Fibroblast of skin of back (primary cell): ENCODE results near the gene PDX1.
A peak's percentile ranks its signal among the peaks of the same experiment; 100 is the strongest.

Experiments
- DNase-seq: peaks from one replicate; pipeline ENCODE4 v3.0.0-alpha.2; 2013

PDX1 gene

DNA sequence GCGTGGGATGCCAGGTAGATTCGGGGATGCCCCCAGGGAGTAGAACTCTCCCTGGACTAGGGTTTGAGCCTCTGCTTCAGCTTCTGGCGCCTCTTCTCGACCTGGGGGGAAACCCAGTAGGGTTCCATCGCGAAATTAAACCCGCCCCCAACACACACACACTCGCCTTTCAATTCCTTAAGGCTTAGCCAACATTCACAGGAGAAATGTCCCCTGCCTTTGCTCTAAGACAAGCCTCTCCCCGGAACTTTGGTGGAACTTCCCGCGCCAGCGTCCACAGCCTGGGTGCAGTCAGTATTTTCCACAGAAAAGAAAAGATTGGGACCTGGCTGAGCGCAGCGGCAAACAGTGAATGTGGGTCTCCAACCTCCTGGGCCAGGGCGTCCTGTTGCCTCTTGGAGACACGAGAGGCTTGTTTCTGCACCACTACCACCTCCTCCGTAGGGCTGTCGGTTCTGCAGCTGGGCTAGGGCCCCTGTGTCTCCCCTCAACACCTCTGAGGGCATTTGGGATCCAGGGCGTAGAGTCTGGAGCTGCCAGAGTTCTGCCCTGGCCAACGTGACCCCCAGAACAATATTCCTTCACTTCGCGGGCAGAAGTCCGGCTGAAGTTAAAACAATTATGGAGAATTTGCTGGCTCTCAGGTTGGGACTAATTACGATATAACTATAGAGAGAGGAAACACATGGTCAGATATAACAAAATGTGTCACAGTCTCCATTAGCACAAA lies 3.2 kb downstream of the PDX1 start:
- no peak for DNase-seq

DNA sequence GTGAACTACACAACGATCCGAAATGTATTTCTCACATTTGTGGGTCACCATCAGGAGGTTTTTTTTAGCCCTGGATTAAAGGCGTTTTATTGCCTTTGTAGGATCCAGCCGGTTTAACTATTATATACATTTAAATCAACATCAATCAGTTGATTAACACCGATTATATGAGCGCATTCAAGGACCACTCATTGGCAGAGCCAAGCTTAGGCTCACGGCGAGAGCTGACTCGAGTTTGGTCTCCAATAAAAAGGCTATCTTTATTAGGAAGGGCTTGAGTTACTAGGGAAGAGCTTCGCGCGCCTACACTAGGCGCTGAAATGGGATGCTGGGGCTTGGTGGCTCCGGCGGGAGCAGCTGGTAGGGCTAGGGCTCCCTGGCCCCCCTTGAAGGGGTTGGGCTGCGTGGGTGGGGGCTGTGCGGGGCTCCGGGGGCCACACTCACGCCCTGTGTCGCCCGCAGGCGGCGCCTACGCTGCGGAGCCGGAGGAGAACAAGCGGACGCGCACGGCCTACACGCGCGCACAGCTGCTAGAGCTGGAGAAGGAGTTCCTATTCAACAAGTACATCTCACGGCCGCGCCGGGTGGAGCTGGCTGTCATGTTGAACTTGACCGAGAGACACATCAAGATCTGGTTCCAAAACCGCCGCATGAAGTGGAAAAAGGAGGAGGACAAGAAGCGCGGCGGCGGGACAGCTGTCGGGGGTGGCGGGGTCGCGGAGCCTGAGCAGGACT lies 4.2 kb downstream of the PDX1 start:
- DNase-seq: no peak

DNA sequence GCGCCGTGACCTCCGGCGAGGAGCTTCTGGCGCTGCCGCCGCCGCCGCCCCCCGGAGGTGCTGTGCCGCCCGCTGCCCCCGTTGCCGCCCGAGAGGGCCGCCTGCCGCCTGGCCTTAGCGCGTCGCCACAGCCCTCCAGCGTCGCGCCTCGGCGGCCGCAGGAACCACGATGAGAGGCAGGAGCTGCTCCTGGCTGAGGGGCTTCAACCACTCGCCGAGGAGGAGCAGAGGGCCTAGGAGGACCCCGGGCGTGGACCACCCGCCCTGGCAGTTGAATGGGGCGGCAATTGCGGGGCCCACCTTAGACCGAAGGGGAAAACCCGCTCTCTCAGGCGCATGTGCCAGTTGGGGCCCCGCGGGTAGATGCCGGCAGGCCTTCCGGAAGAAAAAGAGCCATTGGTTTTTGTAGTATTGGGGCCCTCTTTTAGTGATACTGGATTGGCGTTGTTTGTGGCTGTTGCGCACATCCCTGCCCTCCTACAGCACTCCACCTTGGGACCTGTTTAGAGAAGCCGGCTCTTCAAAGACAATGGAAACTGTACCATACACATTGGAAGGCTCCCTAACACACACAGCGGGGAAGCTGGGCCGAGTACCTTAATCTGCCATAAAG lies 4.8 kb downstream of the PDX1 start:
- DNase-seq: no peak

DNA sequence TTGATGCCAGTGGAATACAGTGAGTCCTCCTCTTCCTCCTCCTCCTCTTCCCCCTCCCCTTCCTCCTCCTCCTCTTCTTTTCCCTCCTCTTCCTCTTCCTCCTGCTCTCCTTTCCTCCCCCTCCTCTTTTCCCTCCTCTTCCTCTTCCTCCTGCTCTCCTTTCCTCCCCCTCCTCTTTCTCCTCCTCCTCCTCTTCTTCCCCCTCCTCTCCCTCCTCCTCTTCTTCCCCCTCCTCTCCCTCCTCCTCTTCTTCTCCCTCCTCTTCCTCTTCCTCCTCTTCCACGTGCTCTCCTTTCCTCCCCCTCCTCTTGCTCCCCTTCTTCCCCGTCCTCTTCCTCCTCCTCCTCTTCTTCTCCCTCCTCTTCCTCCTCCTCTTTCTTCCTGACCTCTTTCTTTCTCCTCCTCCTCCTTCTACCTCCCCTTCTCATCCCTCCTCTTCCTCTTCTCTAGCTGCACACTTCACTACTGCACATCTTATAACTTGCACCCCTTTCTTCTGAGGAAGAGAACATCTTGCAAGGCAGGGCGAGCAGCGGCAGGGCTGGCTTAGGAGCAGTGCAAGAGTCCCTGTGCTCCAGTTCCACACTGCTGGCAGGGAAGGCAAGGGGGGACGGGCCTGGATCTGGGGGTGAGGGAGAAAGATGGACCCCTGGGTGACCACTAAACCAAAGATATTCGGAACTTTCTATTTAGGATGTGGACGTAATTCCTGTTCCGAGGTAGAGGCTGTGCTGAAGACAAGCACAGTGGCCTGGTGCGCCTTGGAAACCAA lies 5.6 kb downstream of the PDX1 start:
- no peak for DNase-seq

DNA sequence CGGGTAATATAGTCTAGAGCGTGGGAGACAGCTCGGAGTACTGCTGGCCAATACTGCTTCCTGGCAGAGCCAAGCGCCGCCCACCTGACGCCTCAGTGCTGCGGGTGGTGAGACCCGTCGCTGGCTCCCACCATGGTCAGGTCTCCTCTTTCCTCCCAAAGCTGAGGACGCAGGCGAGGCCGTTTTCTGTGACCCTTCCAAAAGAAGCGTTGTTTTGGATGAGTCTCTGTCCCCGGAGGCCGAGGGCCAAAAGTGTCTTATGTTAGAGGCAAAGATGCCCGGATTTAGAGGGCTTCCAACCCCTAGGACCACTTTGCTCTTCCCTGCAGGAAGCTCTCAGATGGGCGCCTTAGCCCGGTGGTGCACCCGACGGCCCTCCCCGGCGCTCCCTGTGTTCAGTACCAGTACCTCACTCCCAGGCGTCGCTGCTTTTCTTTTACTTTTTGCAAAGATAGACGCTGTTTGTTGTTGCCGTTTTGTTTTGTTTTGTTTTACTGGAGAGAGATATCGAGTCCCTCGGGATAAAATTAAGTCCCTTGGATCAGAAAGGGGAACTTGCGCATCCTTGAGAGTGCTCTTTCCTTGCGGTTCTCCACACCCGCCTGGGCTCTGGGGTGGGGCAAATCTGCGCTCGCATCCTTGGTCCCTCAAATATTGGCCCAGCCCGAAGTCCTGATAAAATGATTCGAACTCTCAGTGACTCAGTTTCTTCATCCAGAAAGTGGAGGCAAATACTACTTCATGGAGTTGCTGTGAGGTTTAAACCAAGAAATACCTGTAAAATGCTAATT lies 7.0 kb downstream of the PDX1 start:
- DNase-seq: no peak

DNA sequence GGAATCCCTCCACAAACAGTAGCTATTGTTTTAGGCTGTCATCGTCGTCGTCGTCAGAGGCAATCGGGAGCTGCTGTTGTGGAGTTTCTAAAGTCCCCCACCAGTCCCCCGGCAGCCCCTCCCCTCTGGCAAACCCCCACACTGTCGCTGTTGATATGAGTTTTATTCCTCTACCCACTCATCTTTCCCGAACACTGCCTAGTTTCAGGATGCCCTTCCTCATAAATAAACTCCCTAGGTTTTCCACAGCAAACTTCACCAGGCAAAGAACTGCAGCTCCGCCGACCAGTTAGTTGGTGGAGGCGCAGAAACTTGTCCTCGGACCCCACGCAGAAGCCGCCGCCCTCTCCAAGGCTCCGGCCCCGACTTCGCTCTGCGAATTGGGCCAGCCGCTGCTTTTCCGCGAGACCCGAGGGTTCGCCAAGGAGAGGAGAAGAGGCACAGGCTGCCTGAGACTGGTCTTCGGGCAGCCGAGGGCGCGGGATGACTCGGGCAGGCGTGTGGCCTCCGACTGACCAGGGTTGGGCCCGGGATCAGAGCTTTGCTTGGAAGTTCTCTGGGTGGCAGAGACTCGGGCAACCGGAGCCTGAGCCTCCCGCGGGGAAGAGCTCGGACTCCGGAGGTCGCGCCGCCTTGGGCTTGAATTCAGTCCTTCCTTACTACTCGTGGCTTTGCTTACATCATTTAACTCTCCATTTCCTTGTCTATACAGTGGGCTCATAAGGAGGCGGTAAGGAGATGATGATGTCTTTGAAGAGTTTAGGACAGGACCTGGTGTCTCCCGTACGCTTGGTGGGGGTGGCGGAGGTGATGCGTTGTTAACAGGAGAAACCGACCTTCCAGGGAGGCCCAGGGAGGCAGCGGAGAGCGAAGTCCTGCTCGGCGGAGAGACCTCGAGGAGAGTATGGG lies 7.9 kb downstream of the PDX1 start:
- DNase-seq: no peak

DNA sequence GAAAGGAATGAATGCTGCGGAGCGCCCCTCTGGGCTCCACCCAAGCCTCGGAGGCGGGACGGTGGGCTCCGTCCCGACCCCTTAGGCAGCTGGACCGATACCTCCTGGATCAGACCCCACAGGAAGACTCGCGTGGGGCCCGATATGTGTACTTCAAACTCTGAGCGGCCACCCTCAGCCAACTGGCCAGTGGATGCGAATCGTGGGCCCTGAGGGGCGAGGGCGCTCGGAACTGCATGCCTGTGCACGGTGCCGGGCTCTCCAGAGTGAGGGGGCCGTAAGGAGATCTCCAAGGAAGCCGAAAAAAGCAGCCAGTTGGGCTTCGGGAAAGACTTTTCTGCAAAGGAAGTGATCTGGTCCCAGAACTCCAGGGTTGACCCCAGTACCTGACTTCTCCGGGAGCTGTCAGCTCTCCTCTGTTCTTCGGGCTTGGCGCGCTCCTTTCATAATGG lies 8.6 kb downstream of the PDX1 start:
- DNase-seq: no peak

DNA sequence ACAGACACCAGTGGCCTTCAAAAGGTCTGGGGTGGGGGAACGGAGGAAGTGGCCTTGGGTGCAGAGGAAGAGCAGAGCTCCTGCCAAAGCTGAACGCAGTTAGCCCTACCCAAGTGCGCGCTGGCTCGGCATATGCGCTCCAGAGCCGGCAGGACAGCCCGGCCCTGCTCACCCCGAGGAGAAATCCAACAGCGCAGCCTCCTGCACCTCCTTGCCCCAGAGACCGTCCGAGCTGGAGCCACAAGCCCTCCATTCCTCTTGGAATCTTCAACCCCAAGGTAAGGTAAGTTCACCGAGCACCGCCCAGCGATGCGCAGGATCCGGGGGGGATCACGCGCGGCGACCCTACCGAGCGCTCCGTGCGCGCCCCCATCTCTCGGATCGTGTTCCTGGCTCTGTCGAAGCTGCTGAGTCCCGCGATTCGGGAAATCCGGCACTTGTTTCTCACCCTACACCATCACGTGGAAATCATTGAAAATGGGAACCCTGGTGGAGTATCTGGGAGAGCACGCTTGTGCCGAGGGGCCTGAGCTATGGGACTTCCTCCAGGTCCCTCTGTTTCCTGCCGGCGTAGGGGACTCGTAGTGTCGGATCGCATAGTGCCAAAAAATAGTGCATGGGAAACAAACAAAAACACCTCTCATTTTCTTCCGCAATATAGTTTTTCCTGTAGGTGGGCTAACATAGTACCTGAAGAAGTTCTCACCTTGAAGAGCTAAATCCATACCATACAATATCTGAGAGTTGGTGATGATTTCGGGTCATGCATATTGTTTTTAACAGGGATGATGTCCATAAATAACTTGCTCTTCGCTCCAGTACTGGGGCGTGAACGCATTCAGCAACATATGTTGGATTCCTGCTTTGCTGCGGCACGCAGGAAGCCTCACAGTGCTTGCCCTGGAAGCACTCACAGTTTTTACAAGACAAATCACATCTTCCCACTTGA lies 9.3 kb downstream of the PDX1 start:
- no peak for DNase-seq

DNA sequence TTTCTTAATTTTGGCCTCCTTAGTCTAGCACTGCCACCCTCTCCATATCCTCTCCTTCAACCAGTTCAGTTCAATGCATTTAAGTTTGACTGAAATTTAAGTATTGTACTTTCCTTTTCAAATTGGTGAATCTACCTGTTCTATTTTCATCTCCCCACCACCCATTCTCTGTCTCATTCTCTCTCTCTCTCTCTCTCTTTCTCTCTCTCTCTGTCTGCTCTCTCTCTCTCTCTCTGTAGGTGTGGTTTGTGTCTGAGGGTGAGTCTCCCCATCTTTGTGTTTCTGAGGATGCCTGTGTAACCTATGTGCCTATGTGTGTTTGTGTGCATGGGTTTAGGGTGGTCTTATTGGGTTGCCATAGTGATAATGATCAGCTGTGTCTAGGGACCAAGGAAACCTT lies 10.1 kb downstream of the PDX1 start:
- no peak for DNase-seq

DNA sequence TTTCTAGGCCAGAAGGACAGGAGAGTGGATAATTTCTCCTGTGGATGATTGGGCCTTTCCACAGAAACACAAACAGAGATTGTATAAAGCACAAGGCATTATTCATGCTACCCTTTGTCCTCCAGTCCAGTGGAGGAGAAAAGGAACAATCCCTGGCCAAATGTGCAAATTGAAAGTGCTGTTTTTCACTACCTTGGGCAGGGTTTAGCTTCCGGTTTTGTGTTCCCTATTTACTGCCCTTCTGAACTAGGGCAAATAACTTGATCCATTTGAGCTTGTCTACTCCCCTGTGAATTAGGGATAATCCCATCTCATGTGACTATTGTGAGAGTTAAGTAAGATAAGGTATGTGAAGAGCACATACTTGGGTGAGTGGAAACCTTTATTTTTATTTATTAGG lies 13.3 kb downstream of the PDX1 start:
- DNase-seq: no peak

DNA sequence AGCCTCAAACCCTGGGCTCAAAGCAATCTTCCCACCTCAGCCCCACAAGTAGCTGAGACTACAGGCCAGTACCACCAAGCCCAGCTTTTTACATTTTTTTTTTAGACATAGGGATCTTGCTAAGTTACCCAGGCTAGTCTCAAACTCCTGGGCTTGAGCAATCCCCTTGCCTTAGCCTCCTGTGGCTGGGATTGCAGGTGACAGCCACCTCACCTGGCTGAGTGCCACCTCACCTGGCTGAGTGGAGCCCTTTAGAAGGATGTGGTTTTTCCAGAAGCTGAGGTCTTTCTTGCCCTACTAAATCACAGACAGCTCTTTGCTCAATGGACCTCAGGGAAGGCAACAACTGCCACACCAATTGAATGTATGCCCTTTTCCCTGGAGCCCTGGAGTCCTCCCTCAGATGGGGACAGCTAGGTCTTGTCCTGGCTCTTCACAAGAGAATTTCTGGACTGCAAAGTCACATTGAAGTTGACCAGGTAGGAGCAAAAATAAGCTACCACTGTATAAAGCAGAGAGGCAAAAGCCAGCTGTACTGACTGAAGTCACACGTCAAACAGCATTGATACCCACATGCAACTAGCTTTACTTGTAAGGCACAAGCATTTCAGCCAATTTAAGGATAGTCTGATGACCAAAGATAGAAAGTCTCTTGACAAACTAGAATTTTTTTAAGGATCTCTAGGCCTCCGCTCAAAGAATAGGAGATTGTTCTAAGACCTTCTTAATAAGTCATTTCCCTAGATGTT lies 14.0 kb downstream of the PDX1 start:
- no peak for DNase-seq

DNA sequence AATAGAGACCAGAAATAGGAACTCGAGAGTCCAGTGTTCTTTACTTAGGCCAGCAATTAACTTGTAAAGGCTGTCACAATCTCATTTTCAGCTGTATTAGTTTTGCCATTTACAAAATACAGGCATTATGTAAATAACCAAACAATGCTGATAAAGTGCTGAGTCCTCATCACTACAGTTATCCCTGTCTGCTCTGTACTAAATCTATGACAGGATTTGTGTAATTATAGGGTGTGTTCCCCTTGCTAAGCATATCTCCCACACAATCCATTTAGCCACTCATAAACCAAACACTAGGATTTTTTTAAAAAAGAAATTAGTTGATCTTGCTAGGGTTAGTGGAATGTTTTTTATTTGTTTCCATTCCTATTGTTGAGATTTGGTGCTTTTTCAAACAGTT lies 23.2 kb downstream of the PDX1 start:
- DNase-seq: no peak

DNA sequence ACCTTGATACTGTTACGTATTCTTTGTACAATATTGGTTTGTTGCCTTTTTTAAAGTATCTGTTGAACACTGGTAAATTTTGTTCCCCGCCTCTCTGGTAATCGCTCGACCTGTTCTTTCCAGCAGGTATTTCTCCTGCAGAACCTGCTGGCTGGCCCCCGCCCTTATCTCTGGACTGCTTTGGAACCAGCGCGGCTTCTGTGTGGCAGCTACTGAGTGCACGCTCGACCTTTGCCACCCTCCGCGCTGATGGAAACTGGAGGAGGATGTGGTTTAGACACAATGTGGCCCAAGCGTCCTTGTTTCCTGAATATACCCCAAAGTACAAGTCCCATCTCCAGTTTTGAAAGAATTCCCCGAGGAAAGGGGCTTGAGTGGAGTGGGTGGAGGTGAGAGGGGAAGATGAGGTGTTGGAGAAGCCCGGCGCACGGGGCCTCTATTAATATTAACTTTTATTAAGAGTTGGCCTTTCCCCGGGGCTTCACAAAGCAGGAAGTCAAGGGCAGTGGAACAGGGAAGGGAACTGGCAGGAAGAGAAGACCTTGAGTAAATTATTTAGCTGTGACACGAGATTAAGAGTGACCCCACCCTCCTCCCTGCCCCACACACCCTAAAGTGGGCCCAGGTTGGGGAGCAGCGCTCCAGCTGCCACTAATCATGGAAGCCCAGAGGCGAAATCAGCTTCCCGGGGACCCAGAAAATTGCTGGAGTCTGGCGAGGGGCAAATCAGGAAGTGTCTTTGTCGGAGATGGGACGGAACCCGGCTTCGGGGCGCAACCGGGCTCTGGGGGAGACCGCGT lies 33.3 kb downstream of the PDX1 start:
- no peak for DNase-seq

DNA sequence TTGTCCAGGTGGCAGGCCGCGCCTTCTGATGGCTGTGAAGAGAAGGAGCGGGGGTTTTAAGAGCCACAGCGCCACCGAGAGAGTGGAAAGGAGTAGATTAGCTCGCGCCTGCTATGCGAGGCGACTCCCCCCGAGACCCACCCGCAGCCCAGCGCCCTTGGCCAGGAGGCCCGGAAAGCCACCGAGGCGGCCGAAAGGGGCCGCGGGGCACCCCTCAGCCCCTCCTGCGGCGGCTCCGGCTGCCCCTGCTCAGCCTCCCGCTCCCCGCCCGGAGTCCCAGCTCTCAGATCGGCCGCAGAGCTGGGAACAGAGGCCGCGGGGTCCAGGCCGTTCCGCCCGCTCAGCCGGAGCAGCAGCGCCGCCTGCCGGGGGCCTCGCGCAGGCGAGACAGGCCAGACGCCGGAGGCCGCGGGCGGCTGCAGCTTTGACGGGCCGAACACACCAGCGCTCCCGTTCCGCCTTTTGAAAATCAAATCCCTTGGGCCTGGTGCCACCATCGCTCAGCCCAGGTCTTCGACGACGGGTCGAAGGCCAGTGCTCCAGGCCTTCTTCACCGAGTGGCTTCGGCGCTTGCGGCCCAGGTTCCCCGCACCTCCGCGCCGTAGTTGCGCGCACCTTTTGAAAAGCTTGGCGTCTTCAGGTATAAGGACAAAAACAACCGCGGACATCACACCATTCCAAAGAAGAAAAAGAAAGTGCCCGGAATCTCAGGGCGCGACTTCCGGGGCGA lies 34.0 kb downstream of the PDX1 start:
- DNase-seq: peak; percentile 55

DNA sequence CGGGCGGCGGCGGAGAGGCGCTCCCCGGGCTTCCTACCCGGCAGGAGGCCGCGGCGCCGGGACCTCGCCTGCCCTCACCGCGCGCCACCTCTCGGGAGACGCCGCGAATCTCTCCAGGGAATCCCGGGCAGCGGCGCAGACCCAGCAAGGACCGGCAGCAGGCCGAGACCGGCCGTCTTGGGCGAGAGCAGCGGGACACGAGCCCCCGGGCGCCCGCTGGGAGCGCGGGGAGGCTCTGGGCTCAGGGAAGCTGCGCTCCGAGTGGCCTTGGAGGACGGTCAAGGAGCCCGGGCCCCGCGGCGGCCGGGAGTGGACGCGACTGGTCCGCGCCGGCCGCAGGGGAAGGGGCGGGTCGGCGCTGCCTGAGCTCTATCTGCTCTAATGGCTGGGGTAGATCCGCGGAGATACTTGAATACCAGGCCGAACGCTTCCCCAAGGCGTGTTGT lies 34.6 kb downstream of the PDX1 start:
- peak; percentile 12 for DNase-seq

DNA sequence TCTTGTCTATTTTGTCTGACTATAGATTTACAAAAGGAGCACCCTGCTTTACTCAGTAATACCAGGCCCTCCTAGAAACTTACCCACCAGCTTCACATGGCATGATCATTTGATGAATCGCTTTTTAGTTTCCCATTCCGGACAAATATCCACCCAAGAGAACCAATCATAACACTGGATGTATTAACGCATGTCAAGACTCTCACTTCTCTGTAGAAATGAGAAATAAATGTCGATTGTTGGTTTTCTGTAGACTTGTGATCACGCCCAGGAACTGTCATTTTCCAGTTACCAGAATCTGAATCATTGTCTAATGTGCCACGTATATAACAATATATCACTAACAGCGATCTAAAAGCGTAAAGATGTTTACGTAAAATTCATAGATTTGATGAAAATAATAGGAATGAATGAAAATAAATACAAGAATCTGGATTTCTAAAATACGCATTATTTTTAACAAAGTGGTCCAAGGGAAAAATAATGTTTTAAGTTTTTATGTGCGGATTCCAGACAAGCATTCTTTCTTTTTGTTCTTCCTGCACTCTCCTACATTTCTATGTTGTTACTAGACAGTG lies 35.3 kb downstream of the PDX1 start:
- DNase-seq: no peak
